Mesenchymal stem cell (in vitro differentiated cells and primary cell): ENCODE measurements around the gene ATG101.

Experiments used
- DNase-seq: peaks from one replicate; pipeline ENCODE4 v3.0.0-alpha.2; 2013
- H2AFZ ChIP-seq: one replicate; pipeline ENCODE4 v1.6.1; 2013; ENCODE audit warnings: low read depth, mild to moderate bottlenecking, control low read depth, inconsistent platforms, low read length, moderate library complexity
- H2AK5ac ChIP-seq: 2 replicates; pipeline ENCODE4 v1.6.1; 2013; ENCODE audit warnings: low read length, moderate library complexity, mild to moderate bottlenecking, inconsistent platforms; ENCODE audit not compliant: severe bottlenecking
- H2BK120ac ChIP-seq: one replicate; pipeline ENCODE4 v1.6.1; 2013; ENCODE audit warnings: low read depth, mild to moderate bottlenecking, inconsistent platforms, low read length, moderate library complexity
- H2BK12ac ChIP-seq, 2 experiments: one replicate each; pipeline ENCODE4 v1.6.1; 2013; ENCODE audit warnings: inconsistent platforms in 2 of 2, low read length in 2 of 2, mild to moderate bottlenecking in 2 of 2, moderate library complexity in 2 of 2, control low read depth in 1 of 2
- H2BK15ac ChIP-seq: one replicate; pipeline ENCODE4 v1.6.1; 2013; ENCODE audit warnings: mild to moderate bottlenecking, low read depth, inconsistent platforms; ENCODE audit not compliant: poor library complexity, severe bottlenecking
- H2BK5ac ChIP-seq: 2 replicates; pipeline ENCODE4 v1.6.1; 2013; ENCODE audit warnings: low read depth, mild to moderate bottlenecking, low read length, control low read depth, inconsistent platforms; ENCODE audit not compliant: poor library complexity, severe bottlenecking
- H3K14ac ChIP-seq, 2 experiments: one replicate each; pipeline ENCODE4 v1.6.1; 2013; ENCODE audit warnings: inconsistent platforms in 2 of 2, low read length in 2 of 2, control low read depth in 1 of 2, mild to moderate bottlenecking in 1 of 2, moderate library complexity in 1 of 2
- H3K18ac ChIP-seq, 2 experiments: one replicate each; pipeline ENCODE4 v1.6.1; 2013; ENCODE audit warnings: inconsistent platforms in 2 of 2, low read length in 2 of 2, control low read depth in 1 of 2, low read depth in 1 of 2, mild to moderate bottlenecking in 1 of 2
- H3K23ac ChIP-seq, 2 experiments: one replicate each; pipeline ENCODE4 v1.6.1; 2013; ENCODE audit warnings: inconsistent platforms in 2 of 2, low read length in 2 of 2, mild to moderate bottlenecking in 2 of 2, moderate library complexity in 2 of 2, control low read depth in 1 of 2
- H3K27ac ChIP-seq: 2 replicates; pipeline ENCODE4 v1.5.1; 2013; ENCODE audit warnings: mild to moderate bottlenecking, moderate library complexity, low read length, control low read depth, inconsistent platforms; ENCODE audit not compliant: poor library complexity, severe bottlenecking
- H3K27me3 ChIP-seq, 2 experiments: 2 replicates each; pipeline versions ENCODE4 v1.6.1 to v1.7.0; 2013; ENCODE audit warnings: low read length in 2 of 2, mild to moderate bottlenecking in 2 of 2, moderate library complexity in 2 of 2, control low read depth in 1 of 2, inconsistent platforms in 1 of 2; ENCODE audit not compliant: control insufficient read depth in 1 of 2, insufficient read depth in 1 of 2
- H3K36me3 ChIP-seq, 2 experiments: 2 replicates each; pipeline versions ENCODE4 v1.6.1 to v1.7.0; 2013; ENCODE audit warnings: low read length in 2 of 2, control low read depth in 1 of 2, inconsistent platforms in 1 of 2, low read depth in 1 of 2, mild to moderate bottlenecking in 1 of 2; ENCODE audit not compliant: insufficient read depth in 2 of 2, control insufficient read depth in 1 of 2
- H3K4ac ChIP-seq, 2 experiments: one replicate each; pipeline ENCODE4 v1.6.1; 2013; ENCODE audit warnings: inconsistent platforms in 2 of 2, low read length in 2 of 2, mild to moderate bottlenecking in 2 of 2, moderate library complexity in 2 of 2, control low read depth in 1 of 2, low read depth in 1 of 2
- H3K4me1 ChIP-seq: 2 replicates; pipeline ENCODE4 v1.6.1; 2013; ENCODE audit warnings: low read depth, low read length, control low read depth; ENCODE audit not compliant: control insufficient read depth, insufficient read depth
- H3K4me2 ChIP-seq: 2 replicates; pipeline ENCODE4 v1.6.1; 2013; ENCODE audit warnings: low read length, mild to moderate bottlenecking, inconsistent platforms; ENCODE audit not compliant: poor library complexity, severe bottlenecking
- H3K4me3 ChIP-seq, 2 experiments: 2 replicates each; pipeline versions ENCODE4 v1.5.1 to v1.7.0; 2013; ENCODE audit warnings: low read length in 2 of 2, mild to moderate bottlenecking in 2 of 2, control low read depth in 1 of 2, low read depth in 1 of 2; ENCODE audit not compliant: insufficient read depth in 1 of 2
- H3K79me1 ChIP-seq: replicated peaks from 2 replicates; pipeline ENCODE4 v1.6.1; 2013; ENCODE audit warnings: mild to moderate bottlenecking, control low read depth, low read length, inconsistent platforms; ENCODE audit not compliant: poor library complexity, severe bottlenecking
- H3K9ac ChIP-seq: 2 replicates; pipeline ENCODE4 v1.7.0; 2013; ENCODE audit warnings: mild to moderate bottlenecking, low read length, moderate library complexity
- H3K9me3 ChIP-seq: 2 replicates; pipeline ENCODE4 v1.7.0; 2013; ENCODE audit warnings: mild to moderate bottlenecking, low read length; ENCODE audit not compliant: control insufficient read depth
- H4K8ac ChIP-seq: one replicate; pipeline ENCODE4 v1.6.1; 2013; ENCODE audit warnings: inconsistent platforms, mild to moderate bottlenecking, low read length, moderate library complexity
- H4K91ac ChIP-seq: one replicate; pipeline ENCODE4 v1.6.1; 2013; ENCODE audit warnings: mild to moderate bottlenecking, low read length, inconsistent platforms
- WGBS: methylation state at CpG from one replicate; pipeline ENCODE4 v1.1.7; 2013; ENCODE audit warnings: mixed read lengths; 5-methylcytosine and 5-hydroxymethylcytosine counted together

ATG101 gene

DNA sequence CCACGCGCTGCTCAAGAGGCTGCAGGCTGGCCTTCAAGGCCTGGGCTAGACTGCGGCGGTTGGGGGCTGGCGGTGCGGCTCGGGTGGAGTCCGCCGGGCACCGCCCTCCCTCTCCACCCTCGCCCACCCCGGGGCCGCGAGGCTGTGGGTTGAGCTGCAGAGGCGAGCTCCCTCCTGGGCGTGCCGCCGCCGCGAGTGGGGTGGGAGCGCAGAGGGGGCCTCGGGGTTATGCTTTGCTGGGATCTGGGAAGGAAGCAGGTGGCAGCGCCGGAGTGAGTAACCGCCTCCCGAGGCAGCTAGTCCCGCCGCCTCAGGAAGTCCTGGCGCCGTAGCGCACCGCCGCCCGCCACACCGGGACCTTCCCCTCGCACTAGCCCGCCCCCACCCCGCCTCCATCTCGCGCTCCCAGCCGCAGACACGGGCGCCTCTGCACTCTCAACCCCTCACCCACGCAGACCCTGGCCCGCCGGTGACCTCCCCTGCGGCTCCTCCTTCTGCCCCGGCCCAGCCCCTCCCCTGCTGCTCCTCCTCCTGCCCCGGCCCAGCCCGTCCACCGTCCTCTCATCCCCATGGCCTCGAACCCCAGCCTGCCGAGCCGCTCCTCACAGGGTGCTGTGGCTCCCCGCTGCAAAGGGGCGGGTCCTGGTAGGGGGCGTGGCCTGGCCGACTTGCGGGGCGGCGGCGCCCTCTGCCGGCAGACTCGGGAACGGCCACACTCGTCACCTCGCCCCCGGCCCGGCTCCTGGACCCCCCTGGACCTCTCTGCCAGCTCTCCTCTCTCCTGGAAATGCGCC, 46.4 kb upstream of the ATG101 start:
- no peak overlapping the region for H2BK15ac ChIP-seq
- H3K36me3 ChIP-seq: no peaks in the 10 kb centered on the region
- H2AFZ ChIP-seq: peak overlapping the region; percentile 40
- H3K27me3 ChIP-seq: peaks cover 0 to 20% of the 10 kb centered on the region in 2 experiments
- peak; percentile 72 for DNase-seq
- peak overlapping the region; percentile 83 for H4K8ac ChIP-seq
- H3K79me1 ChIP-seq: no peaks in the 10 kb centered on the region
- no peak overlapping the region for H2BK5ac ChIP-seq
- H3K18ac ChIP-seq: peak overlapping the region in 1 of 2 experiments; percentile 34
- H3K23ac ChIP-seq: no peak overlapping the region
- H3K4me2 ChIP-seq: peak overlapping the region; percentile 94
- peak overlapping the region in 1 of 2 experiments; percentile 59 for H3K14ac ChIP-seq
- 2% methylated on average over 52 of the region's 70 CpGs for WGBS
- peak overlapping the region; percentile 59 to 75 for H3K4me3 ChIP-seq
- H2BK12ac ChIP-seq: no peak overlapping the region
- H3K4me1 ChIP-seq: peaks cover 38% of the 10 kb centered on the region
- H3K9me3 ChIP-seq: no peaks in the 10 kb centered on the region
- H3K9ac ChIP-seq: peak overlapping the region; percentile 83
- peak overlapping the region; percentile 18 for H4K91ac ChIP-seq
- no peak overlapping the region for H2BK120ac ChIP-seq
- H3K27ac ChIP-seq: no peak overlapping the region
- no peak overlapping the region for H3K4ac ChIP-seq
- H2AK5ac ChIP-seq: no peak overlapping the region

DNA sequence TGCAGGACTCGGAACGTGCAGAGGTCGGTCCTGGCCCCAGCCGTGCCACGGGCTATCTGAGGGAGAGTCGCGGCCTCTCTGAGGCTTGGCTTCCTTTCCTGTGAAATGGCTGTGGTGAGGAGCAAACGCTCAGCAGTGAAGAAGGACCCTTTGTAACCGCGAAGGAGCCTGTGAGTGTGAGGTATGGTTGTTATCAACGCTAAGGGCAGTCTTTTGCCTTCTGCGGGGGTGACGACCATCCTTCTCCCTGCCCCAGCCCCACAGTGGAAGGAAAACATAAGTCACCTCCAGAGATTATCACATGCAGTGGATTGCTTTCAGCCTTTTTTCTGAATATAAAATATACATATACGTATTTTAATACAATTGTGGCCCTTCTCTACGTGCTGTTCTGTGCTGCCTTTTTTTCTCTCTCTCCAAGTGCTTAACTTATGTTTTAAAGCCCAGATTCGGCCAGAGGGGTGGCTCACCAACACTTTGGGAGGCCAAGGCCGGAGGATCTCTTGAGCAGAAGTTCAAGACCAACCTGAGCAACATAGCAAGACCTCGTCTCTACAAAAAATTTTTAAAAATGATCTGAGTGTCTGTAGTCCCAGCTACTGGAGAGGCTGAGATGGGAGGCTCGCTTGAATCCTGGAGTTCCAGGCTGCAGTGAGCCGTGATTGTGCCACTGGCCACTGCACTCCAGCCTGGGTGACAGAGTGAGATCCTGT, 45.6 kb upstream of the ATG101 start:
- Histone ChIP-seq H3K4me2 (peak overlapping the region; percentile 94), H3K18ac (peak overlapping the region in 1 of 2 experiments; percentile 13), H3K4me3 (peak overlapping the region in 1 of 2 experiments; percentile 75), H2BK12ac (peak overlapping the region in 1 of 2 experiments; percentile 79), H4K91ac (peak overlapping the region; percentile 66), H2BK15ac (no peak overlapping the region), H3K36me3 (no peaks in the 10 kb centered on the region), H3K9me3 (no peaks in the 10 kb centered on the region), H3K4me1 (peaks cover 30% of the 10 kb centered on the region), H3K23ac (no peak overlapping the region), H3K27me3 (peaks cover 0 to 24% of the 10 kb centered on the region in 2 experiments), H3K14ac (no peak overlapping the region), H2AFZ (peak overlapping the region; percentile 1), H3K4ac (no peak overlapping the region), H2AK5ac (no peak overlapping the region), H2BK120ac (no peak overlapping the region), H3K79me1 (no peaks in the 10 kb centered on the region), H3K27ac (no peak overlapping the region), H2BK5ac (no peak overlapping the region), H3K9ac (peak overlapping the region; percentile 83), H4K8ac (peak overlapping the region; percentile 93)
- DNase-seq: no peak
- WGBS: 38% methylated on average over 19 of the region's 20 CpGs

DNA sequence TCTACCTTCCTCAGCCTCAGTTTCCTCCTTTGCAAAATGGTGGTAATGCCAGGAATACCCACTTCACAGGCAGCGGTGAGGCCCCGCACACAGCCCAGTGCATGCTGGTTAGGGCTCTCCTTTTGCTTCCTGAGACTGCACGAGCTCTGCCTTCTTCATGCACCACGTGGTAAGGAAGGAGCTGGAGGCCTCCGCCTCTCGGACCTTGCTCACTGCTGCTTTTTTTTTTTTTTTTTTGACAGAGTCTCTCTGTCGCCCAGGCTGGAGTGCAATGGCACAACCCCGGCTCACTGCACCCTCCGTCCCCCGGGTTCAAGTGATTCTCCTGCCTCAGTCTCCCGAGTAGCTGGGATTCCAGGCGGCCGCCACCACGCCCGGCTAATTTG, 44.9 kb upstream of the ATG101 start:
- no peaks in the 10 kb centered on the region for H3K79me1 ChIP-seq
- no peak overlapping the region for H3K27ac ChIP-seq
- H2BK120ac ChIP-seq: no peak overlapping the region
- H2BK5ac ChIP-seq: no peak overlapping the region
- no peaks in the 10 kb centered on the region for H3K9me3 ChIP-seq
- H2BK15ac ChIP-seq: no peak overlapping the region
- peaks cover 30% of the 10 kb centered on the region for H3K4me1 ChIP-seq
- DNase-seq: no peak
- 91% methylated on average over 14 of the region's 15 CpGs for WGBS
- H3K9ac ChIP-seq: peak overlapping the region; percentile 83
- peak overlapping the region in 1 of 2 experiments; percentile 76 for H3K4me3 ChIP-seq
- H4K8ac ChIP-seq: peak overlapping the region; percentile 10
- no peak overlapping the region for H4K91ac ChIP-seq
- no peak overlapping the region for H3K4ac ChIP-seq
- no peak overlapping the region for H3K23ac ChIP-seq
- no peak overlapping the region for H2AFZ ChIP-seq
- H2BK12ac ChIP-seq: no peak overlapping the region
- H3K14ac ChIP-seq: no peak overlapping the region
- no peak overlapping the region for H3K18ac ChIP-seq
- H3K27me3 ChIP-seq: peaks cover 0 to 26% of the 10 kb centered on the region in 2 experiments
- H3K4me2 ChIP-seq: no peak overlapping the region
- no peaks in the 10 kb centered on the region for H3K36me3 ChIP-seq
- no peak overlapping the region for H2AK5ac ChIP-seq

DNA sequence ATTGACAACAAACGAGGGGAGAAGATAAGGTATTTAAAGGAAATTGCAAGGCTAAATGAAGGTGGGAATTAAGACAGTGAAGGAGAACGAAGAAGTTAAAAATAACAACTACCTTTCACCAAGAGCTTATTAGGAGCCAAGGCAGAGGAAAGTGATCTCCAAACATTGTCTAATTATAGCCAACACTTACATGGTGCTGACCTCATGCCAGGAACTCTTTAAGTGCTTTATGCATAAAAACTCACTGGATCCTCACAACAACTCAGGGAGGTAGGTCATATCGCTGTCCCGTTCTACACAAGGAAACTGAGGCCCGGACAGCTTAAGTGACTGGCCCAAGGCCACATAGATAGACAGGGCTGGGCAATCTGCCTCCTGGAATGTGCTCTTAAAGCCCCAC, 43.5 kb upstream of the ATG101 start:
- no peak overlapping the region for H2BK120ac ChIP-seq
- 85% methylated on average over 5 of the region's 5 CpGs for WGBS
- no peak overlapping the region for H3K4ac ChIP-seq
- no peak overlapping the region for H3K27ac ChIP-seq
- H4K8ac ChIP-seq: no peak overlapping the region
- H2AFZ ChIP-seq: no peak overlapping the region
- no peak overlapping the region for H4K91ac ChIP-seq
- no peak overlapping the region for H3K14ac ChIP-seq
- H3K36me3 ChIP-seq: no peaks in the 10 kb centered on the region
- no peak overlapping the region for H2BK5ac ChIP-seq
- H2BK15ac ChIP-seq: no peak overlapping the region
- H3K23ac ChIP-seq: no peak overlapping the region
- no peak overlapping the region for H2AK5ac ChIP-seq
- H3K9ac ChIP-seq: peak overlapping the region; percentile 83
- DNase-seq: peak; percentile 75
- H3K9me3 ChIP-seq: no peaks in the 10 kb centered on the region
- H3K27me3 ChIP-seq: peaks cover 0 to 13% of the 10 kb centered on the region in 2 experiments
- peaks cover 23% of the 10 kb centered on the region for H3K4me1 ChIP-seq
- no peaks in the 10 kb centered on the region for H3K79me1 ChIP-seq
- no peak overlapping the region for H3K18ac ChIP-seq
- H3K4me2 ChIP-seq: no peak overlapping the region
- no peak overlapping the region for H2BK12ac ChIP-seq
- H3K4me3 ChIP-seq: no peak overlapping the region
